NCI-H2196 (cell line): ENCODE measurements around the gene CFAP46.
"Not testable (repeated sequence)": the region's sequence is repeated elsewhere in the genome, so short reads cannot be mapped to it uniquely, and the experiment has no call there.

Experiments used
- DNase-seq: peaks from one replicate; lab custom pipeline; 2025; ENCODE audit not compliant: unreplicated experiment; lab: John Stamatoyannopoulos, UW

CFAP46 gene

DNA sequence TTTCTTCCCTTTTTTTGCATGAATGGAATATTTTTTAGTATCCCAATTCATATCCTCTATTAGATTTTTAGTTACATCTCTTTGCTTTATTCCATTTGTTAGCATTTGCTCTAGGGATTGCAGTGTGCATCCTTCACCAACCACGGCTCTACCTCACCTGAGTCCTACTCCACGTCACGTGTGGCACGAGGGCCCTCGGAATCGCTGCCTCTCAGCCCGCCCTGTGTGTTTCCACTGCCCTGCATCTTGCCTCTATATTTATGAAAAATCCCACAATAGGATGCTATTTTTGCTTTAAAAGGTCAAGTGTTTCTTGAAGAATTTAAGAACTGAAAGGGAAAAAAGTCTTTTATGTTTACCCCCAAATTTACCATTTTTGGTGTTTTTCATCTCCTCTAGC is 41.0 kb downstream of the CFAP46 start:
- no peak for DNase-seq

DNA sequence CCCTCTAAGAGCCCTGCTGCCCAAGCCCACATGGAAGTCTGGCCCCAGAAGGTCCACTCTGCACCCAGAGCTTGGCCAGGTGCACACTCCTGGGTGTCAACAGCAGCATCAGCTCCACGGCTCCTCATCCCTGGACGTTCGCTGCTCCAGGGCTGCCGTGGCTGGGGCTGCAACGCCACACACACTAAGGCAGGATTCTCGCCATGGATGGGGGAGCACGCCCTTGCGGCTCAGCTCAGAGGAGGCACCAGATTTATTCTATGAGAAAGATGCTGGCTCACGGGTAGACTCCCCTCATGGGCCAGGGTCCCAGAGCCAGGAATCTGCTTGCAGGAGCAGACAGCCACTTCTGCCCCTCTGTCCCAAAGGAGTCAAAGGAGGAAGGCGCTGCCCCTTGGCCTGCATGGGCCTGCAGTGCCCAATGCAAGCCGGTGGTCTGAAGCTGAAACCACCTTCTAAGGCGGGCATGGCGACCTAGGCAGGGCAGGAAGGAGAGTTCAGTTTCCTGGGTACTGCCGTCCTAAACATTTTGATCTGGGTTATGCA is 42.1 kb downstream of the CFAP46 start:
- no peak for DNase-seq

DNA sequence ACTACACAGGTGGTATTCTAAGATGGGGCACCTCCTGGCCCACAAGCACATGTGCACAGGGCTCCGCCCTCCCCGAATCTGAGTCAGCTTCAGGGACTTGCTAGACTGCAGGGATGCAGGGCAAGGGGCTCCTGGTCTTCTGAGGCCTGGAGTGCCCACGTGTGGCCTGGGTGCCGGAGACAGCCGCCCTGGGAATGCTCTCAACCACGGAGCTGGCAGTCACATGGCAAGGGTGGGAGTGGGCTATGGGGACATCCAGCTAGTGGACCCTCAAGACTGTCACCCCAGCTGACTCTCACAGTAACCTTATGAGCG is 42.7 kb downstream of the CFAP46 start:
- no peak for DNase-seq

DNA sequence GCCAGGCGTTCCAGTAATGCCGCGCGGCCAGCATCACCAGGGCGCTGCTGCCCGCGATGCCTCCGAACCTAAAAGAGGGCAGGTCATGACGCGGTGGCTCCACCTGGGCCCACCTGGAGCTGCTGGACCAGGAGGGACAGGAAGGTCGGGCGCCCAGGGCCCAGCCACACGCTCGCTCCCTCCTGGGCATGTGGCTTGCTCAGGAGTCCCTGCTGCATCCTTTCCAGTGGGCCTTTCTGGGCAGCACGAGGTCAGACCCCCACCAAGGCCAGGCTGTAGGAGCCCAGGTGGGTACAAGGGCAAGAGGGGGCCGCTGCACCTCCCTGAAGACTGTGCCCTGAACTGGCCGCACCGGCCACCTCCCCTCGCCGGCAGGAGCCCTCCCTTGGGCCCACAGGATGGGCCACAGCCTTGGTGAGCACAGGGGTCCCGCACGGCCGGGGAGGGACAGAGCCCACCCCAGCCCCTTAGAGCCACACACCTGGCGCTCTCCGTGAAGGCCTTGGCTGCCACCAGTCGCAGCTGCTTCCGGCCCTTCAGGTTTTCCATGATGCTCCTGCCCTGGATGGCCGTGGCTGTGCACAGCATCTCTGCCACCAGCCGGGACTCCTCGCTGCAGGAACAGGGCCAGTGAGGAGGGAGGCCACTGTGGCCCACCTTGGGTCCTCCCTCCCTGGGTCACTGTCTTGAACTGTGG is 43.2 kb downstream of the CFAP46 start:
- DNase-seq: no peak

DNA sequence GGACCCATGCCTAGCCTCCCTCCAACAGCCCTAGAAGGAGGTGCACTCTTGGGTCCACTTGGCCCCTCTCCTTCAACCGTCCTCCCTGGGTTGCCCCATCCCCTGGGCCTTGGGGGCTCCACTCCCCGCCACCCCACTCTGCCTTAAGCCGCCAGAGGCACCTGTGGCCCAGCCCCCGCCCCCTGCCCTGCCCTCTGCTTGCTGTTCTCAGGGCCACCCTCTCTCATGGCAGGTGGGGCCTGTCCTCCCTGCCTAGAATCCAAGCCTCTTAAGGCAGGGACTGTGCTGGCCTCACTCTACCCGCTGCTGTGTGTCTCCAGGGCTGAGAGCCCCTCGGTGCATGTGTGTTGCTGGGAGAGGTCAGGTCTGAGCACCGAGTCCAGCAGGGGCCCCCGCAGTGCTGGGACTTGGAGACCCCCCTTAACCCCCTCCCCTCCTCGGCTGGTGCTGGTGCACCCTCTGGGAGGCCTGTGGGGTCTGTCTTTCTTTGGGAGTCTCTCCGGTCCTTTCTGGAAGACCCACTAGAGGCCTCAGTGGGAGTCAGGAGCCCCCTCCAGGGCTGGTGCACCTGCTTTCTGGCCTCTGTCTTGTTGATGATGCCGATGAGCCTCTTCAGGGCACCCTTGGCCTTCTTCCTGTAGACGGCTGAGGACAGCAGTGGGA is 43.8 kb downstream of the CFAP46 start:
- DNase-seq: no peak

DNA sequence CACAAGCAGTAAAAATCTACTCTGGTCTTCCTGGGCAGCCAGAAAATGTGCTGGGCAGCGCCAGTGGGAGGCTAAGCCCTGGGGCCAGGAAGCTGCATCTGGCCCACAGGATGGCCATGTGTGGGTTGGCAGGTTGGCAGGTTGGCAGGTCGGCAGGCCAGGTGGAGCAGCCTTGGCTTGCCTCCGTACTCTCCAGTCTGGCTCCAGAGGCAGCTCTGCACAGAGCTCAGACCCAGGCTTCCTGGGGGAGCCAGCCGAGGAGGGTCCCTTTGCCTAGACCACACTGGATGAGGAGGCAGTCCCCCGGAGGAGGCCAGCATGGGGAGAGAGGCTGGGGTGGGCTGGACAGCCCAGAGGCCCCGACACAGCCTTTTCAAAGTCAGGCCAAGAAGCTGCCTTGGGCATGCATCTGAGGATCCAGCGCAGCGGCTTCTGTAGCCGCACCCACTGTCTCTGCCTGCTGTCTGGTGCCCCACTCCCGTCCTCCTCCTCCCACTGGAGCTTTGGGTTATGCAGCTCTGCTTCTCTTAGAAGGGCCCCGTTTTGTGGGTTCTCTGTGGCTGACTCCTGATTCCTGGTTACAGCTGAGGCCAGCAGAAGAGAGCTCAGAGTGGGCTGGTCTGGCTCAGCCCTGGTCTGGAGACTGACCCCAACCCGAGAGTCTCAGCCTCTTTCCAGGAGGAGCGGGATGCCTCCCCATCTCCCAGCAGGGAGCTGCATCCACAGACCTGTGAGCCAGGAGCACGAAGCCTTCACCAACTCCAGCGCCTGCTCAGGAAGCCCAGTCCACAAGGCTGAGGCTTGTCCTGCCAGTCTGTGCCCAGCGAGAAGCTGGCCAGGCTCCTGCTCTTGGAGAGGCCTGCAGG is 44.6 kb downstream of the CFAP46 start:
- no peak for DNase-seq

DNA sequence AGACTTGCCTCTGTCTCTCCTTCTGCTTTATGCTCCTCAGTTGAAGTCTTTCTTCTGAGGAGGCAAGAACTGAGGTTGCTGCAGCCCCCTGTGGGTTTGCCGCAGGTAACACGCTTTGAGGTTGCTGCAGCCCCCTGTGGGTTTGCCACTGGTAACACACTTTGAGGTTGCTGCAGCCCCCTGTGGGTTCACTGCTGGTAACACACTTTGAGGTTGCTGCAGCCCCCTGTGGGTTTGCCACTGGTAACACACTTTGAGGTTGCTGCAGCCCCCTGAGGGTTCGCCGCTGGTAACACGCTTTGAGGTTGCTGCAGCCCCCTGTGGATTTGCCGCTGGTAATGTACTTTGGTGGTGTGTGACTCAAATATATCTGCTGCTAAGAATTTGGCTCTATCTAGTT is 48.6 kb downstream of the CFAP46 start:
- not testable (repeated sequence) for DNase-seq

DNA sequence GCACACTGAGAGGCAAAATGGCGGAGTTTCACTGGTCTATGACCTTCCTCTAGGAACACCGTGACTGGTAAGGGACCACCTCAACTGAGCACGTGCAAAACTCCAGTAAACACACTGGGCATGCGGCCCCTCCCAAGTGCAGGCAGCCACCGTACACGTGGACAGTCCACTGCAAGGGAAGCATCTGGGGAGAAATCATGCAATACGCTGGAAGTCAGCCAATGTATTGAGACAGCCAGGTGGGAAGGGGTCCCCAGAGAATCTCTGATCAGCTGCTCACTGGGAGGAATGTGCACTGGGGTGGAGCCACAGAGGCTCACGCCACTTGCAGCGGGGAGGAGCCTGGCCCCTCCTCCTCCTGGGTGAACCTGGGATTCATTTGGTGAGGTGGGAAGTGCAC is 49.3 kb downstream of the CFAP46 start:
- DNase-seq: no peak

DNA sequence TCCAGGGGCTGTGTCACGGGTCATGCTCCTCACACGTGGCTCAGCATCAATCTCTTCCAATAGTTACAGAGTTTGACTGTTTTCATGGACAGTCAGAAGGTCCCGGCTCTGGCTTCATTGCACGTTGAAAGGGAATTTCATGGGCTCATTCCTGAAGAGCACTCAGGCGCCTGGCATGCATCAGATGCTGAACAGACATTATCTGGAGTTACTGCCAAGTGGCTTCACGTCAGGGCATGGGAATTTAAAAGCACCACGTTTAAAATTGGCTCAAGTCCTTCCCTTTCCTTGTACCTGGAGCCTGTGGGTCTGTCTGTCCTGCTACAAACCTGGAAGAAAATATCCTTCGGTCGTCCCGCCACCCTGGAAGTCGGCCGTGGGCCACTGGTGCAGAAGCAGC is 50.4 kb downstream of the CFAP46 start:
- DNase-seq: no peak

DNA sequence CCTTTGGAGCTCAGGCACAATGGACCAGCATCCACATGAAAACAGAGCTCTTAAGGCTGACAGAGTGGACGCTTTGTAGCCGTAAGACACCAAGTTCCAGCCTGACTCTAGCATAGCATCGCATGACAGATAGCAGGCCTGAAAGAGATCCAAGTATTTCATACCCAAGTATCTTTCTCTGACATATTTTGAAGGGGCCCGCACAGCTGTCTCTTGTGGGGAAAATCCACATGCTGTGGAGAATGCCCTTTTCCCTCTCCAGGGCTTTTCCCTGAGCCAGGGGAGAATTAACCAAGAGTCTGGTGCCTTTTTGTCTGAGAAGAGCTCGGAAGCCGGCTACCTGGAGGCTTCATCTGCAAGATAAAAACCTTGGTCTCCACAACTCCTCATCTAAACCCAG is 51.0 kb downstream of the CFAP46 start:
- no peak for DNase-seq

DNA sequence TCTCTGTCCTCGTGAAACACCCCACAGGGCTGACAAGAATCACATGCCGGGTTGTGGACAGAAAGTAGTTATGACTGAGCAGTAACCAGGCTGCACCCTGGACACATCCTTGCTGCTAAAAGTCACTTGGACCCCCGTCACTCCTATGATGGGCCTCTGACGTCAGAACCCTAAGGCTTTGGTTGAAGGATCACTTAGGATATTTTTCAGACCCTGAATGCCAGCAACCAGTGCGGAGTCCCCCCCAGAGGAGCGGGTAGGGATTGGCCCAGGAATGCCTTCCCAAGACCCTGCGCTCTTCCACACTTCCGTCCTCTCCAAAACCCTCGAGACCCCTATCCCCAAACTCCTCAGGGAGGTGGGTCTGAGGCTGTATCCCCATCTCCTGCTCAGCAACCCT is 52.1 kb downstream of the CFAP46 start:
- DNase-seq: no peak

DNA sequence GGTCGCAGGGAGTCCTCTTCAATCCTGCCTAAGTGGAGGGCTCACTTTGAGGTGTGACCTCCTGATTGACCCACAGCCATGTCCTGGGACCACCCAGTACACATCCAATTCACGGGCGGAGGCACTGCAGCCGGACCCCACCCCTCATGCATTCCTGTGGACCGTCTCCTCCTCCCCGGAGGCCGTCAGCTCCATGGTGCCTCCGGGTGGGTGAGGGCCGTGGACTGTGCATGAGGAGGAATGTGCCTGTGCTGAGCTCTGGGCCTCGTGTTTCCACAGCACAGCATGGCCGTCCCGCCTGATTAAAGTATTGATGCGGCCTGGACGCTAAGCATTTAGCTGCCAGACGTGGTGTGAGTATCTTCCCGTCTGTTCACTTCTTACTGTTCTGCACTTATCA is 52.8 kb downstream of the CFAP46 start:
- DNase-seq: no peak

DNA sequence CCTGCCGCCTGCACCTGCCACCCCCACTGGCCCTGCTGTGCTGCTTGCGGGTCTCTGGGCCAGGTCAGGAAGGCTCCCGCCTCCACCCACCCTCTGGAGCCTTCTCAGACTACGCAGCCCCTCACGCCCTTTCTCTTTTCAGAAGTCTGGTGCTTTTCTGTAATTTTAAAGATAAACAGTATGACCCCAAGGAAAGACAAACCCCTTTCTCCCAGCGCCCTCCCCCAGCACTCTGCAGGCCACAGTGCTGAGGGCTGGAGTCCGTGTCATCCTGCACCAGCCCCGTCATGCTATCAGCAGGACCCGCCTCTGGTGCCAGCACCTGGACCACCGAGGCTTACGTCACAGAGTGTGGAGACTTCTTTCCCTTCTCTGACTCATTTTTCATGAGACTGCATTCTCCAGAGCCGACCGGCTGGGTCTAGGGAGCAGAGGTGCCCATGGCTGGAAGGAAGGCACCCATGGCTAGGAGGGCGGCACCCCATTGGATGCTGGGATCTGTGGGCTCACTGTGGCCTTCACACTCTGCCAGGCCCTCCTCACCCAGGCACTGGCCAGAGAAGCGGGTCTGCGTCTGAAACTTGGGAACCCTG is 53.4 kb downstream of the CFAP46 start:
- no peak for DNase-seq

DNA sequence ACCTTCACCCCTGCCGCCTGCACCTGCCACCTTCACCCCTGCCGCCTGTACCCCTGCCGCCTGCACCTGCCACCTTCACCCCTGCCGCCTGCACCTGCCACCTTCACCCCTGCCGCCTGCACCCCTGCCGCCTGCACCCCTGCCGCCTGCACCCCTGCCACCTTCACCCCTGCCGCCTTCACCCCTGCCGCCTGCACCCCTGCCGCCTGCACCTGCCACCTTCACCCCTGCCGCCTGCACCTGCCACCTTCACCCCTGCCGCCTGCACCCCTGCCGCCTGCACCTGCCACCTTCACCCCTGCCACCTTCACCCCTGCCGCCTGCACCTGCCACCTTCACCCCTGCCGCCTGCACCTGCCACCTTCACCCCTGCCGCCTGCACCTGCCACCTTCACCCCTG is 53.9 kb downstream of the CFAP46 start:
- DNase-seq: not testable (repeated sequence)

DNA sequence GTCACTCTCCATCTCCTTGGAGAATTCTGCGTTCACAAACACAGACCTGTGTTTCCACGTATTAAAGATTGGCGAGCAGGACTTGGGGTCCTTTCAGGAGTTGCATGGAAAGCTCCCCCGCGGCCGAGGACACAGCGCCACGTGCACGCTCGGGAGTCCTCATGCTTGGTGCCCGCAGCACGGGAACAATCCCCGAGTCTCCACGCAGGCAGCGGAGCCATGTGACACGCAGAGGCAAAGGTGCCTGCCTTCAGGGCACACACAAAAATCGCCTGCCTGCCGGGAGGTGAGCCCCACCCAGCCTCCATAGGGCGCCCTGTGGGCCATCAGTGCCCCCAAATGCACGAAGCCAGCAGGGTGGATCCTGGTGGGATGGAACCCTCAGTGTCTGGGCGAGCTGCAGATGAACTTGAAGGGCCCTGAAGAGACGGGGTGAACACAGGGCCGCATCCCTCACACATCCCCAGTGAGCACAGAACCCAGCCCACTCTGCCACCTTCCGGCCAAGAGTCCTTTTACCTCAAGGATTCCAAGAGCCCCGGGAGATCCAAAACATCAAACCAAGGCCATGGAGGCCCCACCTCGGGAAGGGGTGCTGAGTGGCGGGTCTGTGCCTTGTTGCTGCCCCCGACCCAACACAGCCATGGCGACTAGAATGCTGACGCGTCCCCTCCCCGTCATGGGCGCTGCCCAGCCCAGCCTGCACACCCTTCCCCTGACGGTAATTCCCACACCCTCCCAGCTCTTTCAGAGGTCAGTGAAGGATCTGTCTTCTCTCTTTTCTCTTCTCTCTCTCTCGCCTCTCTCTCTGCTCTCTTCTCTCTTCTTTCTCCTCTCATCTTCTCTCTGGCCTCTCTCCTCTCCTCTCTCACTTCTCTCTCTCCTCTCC is 55.9 kb downstream of the CFAP46 start:
- DNase-seq: no peak

DNA sequence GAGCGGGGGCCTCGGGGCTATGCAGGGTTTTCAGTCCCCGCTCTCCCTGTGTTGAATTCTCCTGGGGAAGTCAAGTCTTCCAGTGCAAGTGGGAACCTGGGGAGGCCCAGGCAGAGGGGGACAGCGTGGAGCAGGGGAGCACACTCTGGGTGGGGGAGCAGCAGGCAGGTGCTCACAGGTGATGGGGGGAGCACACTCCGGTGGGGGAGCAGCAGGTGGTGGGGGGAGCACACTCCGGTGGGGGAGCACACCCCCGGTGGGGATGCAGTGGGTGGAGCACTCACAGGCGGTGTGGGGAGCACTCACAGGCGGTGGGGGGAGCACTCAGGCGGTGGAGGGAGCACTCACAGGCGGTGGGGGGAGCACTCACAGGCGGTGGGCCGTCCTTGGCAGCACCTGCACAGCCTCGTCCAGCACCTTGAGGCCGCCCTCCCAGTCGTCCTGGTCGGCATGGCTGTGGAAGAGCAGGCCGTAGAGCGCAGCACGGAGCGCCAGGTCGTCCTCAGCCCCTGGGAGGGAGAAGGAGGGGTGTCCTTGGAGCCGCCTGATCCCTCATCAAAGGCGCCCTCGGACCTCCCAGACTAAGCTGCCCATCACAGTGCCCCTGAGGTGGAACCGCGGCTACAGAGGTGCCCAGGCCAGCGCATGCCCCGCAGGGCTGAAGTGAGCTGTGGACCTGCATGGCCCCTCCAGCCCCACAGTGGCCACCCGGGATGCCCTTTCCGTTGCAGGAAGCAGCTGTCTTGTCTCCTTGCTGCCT is 56.7 kb downstream of the CFAP46 start:
- DNase-seq: no peak

DNA sequence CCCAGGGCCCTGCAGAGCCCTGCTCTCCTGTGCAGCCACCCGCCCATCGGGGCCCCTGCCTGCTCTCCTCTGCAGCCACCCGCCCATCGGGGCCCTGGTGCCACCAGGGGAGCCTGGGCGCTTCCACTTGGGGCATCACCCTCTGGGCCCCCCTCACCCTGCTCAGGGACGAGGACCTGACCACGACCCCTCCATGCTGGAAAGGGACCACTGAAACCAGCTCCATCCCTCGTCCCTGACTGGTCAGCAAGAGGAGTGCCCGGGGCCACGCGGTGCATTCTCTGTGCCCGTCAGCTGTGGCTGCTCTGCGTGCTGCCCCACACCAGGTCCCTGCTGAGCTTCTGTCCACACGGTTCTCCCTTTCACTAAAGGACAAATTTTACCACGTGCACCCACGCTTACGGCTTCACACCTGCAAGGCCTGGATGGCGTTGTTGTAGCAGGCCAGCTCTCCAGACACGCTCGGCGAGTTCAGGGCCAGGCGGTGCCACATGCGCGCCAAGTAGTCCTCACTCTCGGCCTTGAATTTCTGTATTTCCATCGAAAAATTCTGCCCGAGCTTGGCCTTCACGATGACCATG is 57.6 kb downstream of the CFAP46 start:
- DNase-seq: no peak

DNA sequence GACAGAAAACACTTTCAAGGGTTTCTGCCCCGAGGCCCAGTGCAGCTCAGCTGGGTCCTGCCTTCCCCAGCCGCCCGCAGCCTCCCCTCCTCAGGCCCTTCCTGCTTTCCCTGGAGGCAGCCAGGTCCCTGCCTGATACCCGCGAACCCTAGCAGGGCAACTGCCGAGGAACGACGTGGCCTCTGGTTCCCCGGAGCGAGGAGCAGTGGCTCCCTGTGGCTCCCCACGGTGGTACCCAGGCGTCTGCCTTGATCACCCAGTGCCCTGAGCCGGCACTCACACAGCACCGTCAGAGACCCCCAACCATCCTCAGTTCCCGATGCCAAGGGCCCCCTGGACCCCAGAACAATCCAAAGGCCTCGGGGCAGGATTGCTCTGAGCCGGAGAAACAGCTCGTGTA is 58.3 kb downstream of the CFAP46 start:
- DNase-seq: no peak

DNA sequence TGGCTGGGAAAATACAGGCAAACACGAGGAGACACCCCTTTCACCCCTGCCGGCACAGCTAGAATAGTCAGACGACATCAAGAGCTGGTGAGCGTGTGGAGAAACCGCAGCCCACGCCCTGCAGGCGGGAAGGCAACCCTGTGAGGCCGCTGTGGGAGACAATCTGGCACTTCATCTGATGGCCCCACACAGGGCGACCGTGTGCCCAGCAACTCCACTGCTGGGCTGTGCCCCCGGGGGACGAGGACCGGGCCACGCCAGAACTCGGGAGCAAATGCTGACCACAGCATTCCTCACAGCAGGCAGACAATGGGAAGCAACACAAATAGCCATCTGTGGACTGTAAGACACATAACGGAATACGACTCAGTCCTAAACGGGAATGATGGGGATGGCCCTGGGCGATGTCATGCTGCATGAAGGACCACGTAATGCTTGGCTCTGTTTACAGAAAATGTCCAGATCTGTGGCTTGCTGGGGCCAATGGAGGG is 58.9 kb downstream of the CFAP46 start:
- DNase-seq: no peak
